ENCODE data around the gene CDCA7L. TPM values are rescaled to one million over a fixed set of nuclear protein-coding genes. Genes with fewer than 3 reads are reported as not detected.

The CDCA7L gene
- total RNA-seq, 1 donor from 2014 or later: 6.1 TPM

GRCh38 chr7:21927693-21928092 is 18.0 kb downstream of the CDCA7L start:
- H3K27me3 Mint-ChIP-seq (ENCODE audit: unreplicated experiment): peaks cover 5% of the 10 kb centered on the region
- H3K27ac Mint-ChIP-seq (ENCODE audit: unreplicated experiment): no peak overlapping the region
- peaks cover 9% of the 10 kb centered on the region for H3K36me3 Mint-ChIP-seq (ENCODE audit: unreplicated experiment)
- no peak for DNase-seq
- no peaks in the 10 kb centered on the region for H3K4me1 Mint-ChIP-seq (ENCODE audit: low read depth, unreplicated experiment)
- peaks cover 3% of the 10 kb centered on the region for H3K9me3 Mint-ChIP-seq (ENCODE audit: unreplicated experiment)
- H3K4me3 Mint-ChIP-seq (ENCODE audit: unreplicated experiment): no peak overlapping the region
- no peak for TF ChIP-seq CTCF (IDR thresholded peaks at IDR 0.05; ENCODE audit: partially characterized antibody, unreplicated experiment)

- TF ChIP-seq CTCF (IDR thresholded peaks at IDR 0.05; ENCODE audit: partially characterized antibody, unreplicated experiment): no peak
- H3K27ac Mint-ChIP-seq (ENCODE audit: unreplicated experiment): no peak overlapping the region
Measured at GRCh38 chr7:21926448-21926847, 19.3 kb downstream of the CDCA7L start.

GRCh38 chr7:21923658-21924057 is 22.0 kb downstream of the CDCA7L start:
- H3K27ac Mint-ChIP-seq (ENCODE audit: unreplicated experiment): no peak overlapping the region
- H3K27me3 Mint-ChIP-seq (ENCODE audit: unreplicated experiment): peaks cover 2% of the 10 kb centered on the region
- H3K4me3 Mint-ChIP-seq (ENCODE audit: unreplicated experiment): no peak overlapping the region
- H3K36me3 Mint-ChIP-seq (ENCODE audit: unreplicated experiment): peaks cover 2% of the 10 kb centered on the region
- H3K9me3 Mint-ChIP-seq (ENCODE audit: unreplicated experiment): peaks cover 2% of the 10 kb centered on the region
- no peak for DNase-seq
- no peak for TF ChIP-seq CTCF (IDR thresholded peaks at IDR 0.05; ENCODE audit: partially characterized antibody, unreplicated experiment)
- H3K4me1 Mint-ChIP-seq (ENCODE audit: low read depth, unreplicated experiment): no peaks in the 10 kb centered on the region

More at GRCh38 chr7:21926448-21926847, 19.3 kb downstream of the CDCA7L start:
- no peaks in the 10 kb centered on the region for H3K4me1 Mint-ChIP-seq (ENCODE audit: low read depth, unreplicated experiment)
- H3K27me3 Mint-ChIP-seq (ENCODE audit: unreplicated experiment): peaks cover 4% of the 10 kb centered on the region
- peaks cover 9% of the 10 kb centered on the region for H3K36me3 Mint-ChIP-seq (ENCODE audit: unreplicated experiment)
- peaks cover 3% of the 10 kb centered on the region for H3K9me3 Mint-ChIP-seq (ENCODE audit: unreplicated experiment)
- no peak overlapping the region for H3K4me3 Mint-ChIP-seq (ENCODE audit: unreplicated experiment)
- DNase-seq: no peak

GRCh38 chr7:21922605-21923004 is 23.1 kb downstream of the CDCA7L start:
- no peak overlapping the region for H3K27ac Mint-ChIP-seq (ENCODE audit: unreplicated experiment)
- no peaks in the 10 kb centered on the region for H3K27me3 Mint-ChIP-seq (ENCODE audit: unreplicated experiment)
- no peak for TF ChIP-seq CTCF (IDR thresholded peaks at IDR 0.05; ENCODE audit: partially characterized antibody, unreplicated experiment)
- no peak overlapping the region for H3K4me3 Mint-ChIP-seq (ENCODE audit: unreplicated experiment)
- no peaks in the 10 kb centered on the region for H3K36me3 Mint-ChIP-seq (ENCODE audit: unreplicated experiment)
- H3K9me3 Mint-ChIP-seq (ENCODE audit: unreplicated experiment): no peaks in the 10 kb centered on the region
- no peaks in the 10 kb centered on the region for H3K4me1 Mint-ChIP-seq (ENCODE audit: low read depth, unreplicated experiment)
- DNase-seq: no peak

GRCh38 chr7:21920936-21921335 is 24.8 kb downstream of the CDCA7L start:
- no peaks in the 10 kb centered on the region for H3K27me3 Mint-ChIP-seq (ENCODE audit: unreplicated experiment)
- H3K36me3 Mint-ChIP-seq (ENCODE audit: unreplicated experiment): no peaks in the 10 kb centered on the region
- no peaks in the 10 kb centered on the region for H3K9me3 Mint-ChIP-seq (ENCODE audit: unreplicated experiment)
- no peaks in the 10 kb centered on the region for H3K4me1 Mint-ChIP-seq (ENCODE audit: low read depth, unreplicated experiment)
- no peak overlapping the region for H3K27ac Mint-ChIP-seq (ENCODE audit: unreplicated experiment)
- no peak for DNase-seq
- H3K4me3 Mint-ChIP-seq (ENCODE audit: unreplicated experiment): no peak overlapping the region
- no peak for TF ChIP-seq CTCF (IDR thresholded peaks at IDR 0.05; ENCODE audit: partially characterized antibody, unreplicated experiment)

Data from glutamatergic neuron (in vitro differentiated cells).